Measurements from ENCODE around the gene TEX52. TPM values are rescaled to one million over a fixed set of nuclear protein-coding genes. Genes with fewer than 3 reads are reported as not detected.

TEX52 gene
- total and polyA plus RNA-seq, 2 of the 13 experiments (the other 11 are each of a cell fraction or from before 2014, with no cell fraction given): 0.05 TPM; not detected in 1

DNA sequence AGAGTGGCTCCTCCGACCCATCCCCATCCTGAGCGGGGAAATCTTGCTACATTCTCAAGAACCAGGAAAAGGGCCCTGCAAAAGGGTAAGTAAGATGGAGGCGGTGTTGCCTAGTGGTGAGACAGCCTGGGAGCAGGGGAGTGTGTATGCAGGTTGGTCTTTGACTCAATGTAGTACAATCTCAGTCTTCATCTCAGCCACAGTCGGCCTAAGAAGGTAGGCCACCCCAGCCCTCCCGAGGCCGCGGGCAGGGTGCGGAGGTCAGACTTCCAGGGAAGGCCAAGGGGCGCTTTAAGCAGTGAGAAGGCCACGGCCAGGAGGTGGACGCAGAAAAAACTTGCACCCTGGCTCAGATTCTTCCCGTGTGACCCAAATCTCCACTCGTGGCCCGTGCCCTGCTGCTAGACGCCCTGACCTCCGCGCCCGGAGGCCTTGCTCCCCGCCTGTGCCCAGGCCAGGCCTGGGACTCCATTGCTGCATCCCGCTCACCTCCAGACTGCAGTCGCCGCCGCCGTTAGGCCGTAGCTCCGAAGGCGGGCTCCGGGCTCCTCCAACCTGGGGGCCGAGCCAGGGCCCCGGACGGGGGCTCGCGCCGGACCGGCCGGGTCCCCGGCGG lies 19.7 kb upstream of the TEX52 start (continued):
- no peak for TF ChIP-seq TP53 (CRISPR knock-in tag; conservative IDR thresholded peaks at IDR 0.05)
- TF ChIP-seq ZNF879 (CRISPR knock-in tag; IDR thresholded peaks at IDR 0.05): no peak
- TF ChIP-seq, protein P1, sequence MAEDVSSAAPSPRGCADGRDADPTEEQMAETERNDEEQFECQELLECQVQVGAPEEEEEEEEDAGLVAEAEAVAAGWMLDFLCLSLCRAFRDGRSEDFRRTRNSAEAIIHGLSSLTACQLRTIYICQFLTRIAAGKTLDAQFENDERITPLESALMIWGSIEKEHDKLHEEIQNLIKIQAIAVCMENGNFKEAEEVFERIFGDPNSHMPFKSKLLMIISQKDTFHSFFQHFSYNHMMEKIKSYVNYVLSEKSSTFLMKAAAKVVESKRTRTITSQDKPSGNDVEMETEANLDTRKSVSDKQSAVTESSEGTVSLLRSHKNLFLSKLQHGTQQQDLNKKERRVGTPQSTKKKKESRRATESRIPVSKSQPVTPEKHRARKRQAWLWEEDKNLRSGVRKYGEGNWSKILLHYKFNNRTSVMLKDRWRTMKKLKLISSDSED (CRISPR knock-in tag; IDR thresholded peaks at IDR 0.05): no peak
- no peak for TF ChIP-seq ZNF10 (CRISPR knock-in tag; IDR thresholded peaks at IDR 0.05; ENCODE audit: borderline replicate concordance, low read depth)
- TF ChIP-seq CCDC6 (CRISPR knock-in tag; IDR thresholded peaks at IDR 0.05): no peak
- no peak for TF ChIP-seq ZNF460 (CRISPR knock-in tag; IDR thresholded peaks at IDR 0.05; ENCODE audit: borderline replicate concordance)
- peak; percentile 92 for TF ChIP-seq ZFY (CRISPR knock-in tag; IDR thresholded peaks at IDR 0.05)
- no peak for TF ChIP-seq HOXA3 (CRISPR knock-in tag; IDR thresholded peaks at IDR 0.05)
- TF ChIP-seq, protein P2, sequence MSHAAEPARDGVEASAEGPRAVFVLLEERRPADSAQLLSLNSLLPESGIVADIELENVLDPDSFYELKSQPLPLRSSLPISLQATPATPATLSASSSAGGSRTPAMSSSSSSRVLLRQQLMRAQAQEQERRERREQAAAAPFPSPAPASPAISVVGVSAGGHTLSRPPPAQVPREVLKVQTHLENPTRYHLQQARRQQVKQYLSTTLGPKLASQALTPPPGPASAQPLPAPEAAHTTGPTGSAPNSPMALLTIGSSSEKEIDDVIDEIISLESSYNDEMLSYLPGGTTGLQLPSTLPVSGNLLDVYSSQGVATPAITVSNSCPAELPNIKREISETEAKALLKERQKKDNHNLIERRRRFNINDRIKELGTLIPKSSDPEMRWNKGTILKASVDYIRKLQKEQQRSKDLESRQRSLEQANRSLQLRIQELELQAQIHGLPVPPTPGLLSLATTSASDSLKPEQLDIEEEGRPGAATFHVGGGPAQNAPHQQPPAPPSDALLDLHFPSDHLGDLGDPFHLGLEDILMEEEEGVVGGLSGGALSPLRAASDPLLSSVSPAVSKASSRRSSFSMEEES (CRISPR knock-in tag; IDR thresholded peaks at IDR 0.05): no peak
- peak; percentile 37; the same call in 1 of the 2 replicates for TF ChIP-seq YEATS4 (CRISPR knock-in tag; IDR thresholded peaks at IDR 0.05; ENCODE audit: borderline replicate concordance)
- TF ChIP-seq, protein P3, sequence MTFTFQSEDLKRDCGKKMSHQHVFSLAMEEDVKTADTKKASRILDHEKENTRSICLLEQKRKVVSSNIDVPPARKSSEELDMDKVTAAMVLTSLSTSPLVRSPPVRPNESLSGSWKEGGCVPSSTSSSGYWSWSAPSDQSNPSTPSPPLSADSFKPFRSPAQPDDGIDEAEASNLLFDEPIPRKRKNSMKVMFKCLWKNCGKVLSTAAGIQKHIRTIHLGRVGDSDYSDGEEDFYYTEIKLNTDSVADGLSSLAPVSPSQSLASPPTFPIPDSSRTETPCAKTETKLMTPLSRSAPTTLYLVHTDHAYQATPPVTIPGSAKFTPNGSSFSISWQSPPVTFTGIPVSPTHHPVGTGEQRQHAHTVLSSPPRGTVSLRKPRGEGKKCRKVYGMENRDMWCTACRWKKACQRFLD (CRISPR knock-in tag; IDR thresholded peaks at IDR 0.05; ENCODE audit: borderline replicate concordance): no peak
- no peak for TF ChIP-seq PAX8 (CRISPR knock-in tag; IDR thresholded peaks at IDR 0.05; ENCODE audit: borderline replicate concordance)
- 0 out of 2 replicates have a peak, but pooled peaks have one; percentile 4 for TF ChIP-seq ZZZ3 (CRISPR knock-in tag; IDR thresholded peaks at IDR 0.05; ENCODE audit: borderline replicate concordance)
- no peak for TF ChIP-seq PHF21A (CRISPR knock-in tag; IDR thresholded peaks at IDR 0.05)
- peak; percentile 91 for TF ChIP-seq ZFX (CRISPR knock-in tag; IDR thresholded peaks at IDR 0.05; ENCODE audit: low read depth)
- TF ChIP-seq, protein P4, sequence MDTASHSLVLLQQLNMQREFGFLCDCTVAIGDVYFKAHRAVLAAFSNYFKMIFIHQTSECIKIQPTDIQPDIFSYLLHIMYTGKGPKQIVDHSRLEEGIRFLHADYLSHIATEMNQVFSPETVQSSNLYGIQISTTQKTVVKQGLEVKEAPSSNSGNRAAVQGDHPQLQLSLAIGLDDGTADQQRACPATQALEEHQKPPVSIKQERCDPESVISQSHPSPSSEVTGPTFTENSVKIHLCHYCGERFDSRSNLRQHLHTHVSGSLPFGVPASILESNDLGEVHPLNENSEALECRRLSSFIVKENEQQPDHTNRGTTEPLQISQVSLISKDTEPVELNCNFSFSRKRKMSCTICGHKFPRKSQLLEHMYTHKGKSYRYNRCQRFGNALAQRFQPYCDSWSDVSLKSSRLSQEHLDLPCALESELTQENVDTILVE (CRISPR knock-in tag; IDR thresholded peaks at IDR 0.05): no peak
- no peak for TF ChIP-seq ZNF724P (CRISPR knock-in tag; IDR thresholded peaks at IDR 0.05; ENCODE audit: borderline replicate concordance)
- 0 out of 2 replicates have a peak, but pooled peaks have one; percentile 50 for TF ChIP-seq SNAPC2 (CRISPR knock-in tag; IDR thresholded peaks at IDR 0.05)
- TF ChIP-seq RBFOX2 (IDR thresholded peaks at IDR 0.05; ENCODE audit: low read depth, low read length): no peak
- TF ChIP-seq HMGA1 (CRISPR knock-in tag; conservative IDR thresholded peaks at IDR 0.05): no peak
- TF ChIP-seq MYC (CRISPR knock-in tag; IDR thresholded peaks at IDR 0.05; ENCODE audit: borderline replicate concordance): 0 out of 2 replicates have a peak, but pooled peaks have one; percentile 7
- 0 out of 2 replicates have a peak, but pooled peaks have one; percentile 35 for TF ChIP-seq ZBTB42 (CRISPR knock-in tag; IDR thresholded peaks at IDR 0.05)
- no peak for TF ChIP-seq ZNF713 (CRISPR knock-in tag; IDR thresholded peaks at IDR 0.05)
- TF ChIP-seq, protein P5, sequence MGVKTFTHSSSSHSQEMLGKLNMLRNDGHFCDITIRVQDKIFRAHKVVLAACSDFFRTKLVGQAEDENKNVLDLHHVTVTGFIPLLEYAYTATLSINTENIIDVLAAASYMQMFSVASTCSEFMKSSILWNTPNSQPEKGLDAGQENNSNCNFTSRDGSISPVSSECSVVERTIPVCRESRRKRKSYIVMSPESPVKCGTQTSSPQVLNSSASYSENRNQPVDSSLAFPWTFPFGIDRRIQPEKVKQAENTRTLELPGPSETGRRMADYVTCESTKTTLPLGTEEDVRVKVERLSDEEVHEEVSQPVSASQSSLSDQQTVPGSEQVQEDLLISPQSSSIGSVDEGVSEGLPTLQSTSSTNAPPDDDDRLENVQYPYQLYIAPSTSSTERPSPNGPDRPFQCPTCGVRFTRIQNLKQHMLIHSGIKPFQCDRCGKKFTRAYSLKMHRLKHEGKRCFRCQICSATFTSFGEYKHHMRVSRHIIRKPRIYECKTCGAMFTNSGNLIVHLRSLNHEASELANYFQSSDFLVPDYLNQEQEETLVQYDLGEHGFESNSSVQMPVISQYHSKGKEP (CRISPR knock-in tag; IDR thresholded peaks at IDR 0.05): no peak
- no peak for TF ChIP-seq HES4 (CRISPR knock-in tag; IDR thresholded peaks at IDR 0.05; ENCODE audit: borderline replicate concordance)

Data from HepG2 (cell line).